Kidney tubule cell (primary cell): ENCODE results near the gene F10.

ENCODE experiments used
- DNase-seq: peaks from one replicate; pipeline ENCODE4 v3.0.0-alpha.2; 2018; ENCODE audit warnings: low spot score

The F10 gene

DNA sequence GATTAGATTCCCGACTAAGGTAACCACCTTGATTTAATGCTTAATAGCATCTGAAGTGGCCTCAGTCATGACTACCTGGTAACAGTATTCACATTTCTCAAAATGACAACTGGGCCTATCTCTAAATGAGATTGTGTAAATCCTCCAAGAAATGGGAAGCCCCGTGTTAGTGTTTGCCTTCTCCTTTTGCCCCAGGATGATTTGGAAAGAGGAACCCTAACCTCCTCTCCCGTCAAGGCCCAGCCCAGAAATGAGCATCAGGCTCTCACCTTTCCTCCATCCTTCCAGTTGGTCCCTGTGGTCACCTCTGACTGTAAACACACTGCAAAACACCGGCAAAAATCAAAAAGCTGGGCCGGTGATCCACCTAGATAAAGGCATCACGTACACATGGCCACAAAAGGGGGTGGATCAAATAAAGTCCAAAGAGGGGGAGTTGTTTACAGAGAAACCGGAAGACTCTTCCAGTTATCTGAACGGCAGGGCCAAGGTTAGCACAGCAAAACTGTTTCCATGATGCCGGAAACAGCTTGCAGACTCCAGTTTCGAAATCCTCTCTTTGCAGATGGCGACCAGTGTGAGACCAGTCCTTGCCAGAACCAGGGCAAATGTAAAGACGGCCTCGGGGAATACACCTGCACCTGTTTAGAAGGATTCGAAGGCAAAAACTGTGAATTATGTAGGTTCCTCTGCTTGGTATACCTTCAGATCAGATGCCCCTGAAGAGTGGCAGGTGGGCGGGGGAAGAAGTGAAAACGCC lies 16.4 kb downstream of the F10 start:
- no peak for DNase-seq

DNA sequence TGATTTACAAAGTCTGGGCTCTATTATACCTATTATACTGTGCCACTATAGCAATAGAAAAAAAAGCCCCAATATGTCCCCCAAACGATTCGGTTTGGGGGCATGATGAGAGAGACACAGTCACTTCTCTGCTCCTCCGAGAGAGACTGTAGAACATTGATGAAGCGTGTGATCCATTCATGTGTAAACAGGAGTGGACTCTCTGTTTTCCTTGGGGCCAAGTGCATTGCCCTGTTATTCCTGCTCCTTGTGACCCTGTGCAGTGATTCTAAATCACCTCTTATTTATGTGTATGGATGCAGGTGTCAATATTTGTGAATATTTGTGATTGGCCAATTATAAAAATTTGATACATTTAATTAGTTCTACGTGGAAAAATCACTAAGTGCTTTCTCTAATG lies 17.0 kb downstream of the F10 start:
- no peak for DNase-seq

DNA sequence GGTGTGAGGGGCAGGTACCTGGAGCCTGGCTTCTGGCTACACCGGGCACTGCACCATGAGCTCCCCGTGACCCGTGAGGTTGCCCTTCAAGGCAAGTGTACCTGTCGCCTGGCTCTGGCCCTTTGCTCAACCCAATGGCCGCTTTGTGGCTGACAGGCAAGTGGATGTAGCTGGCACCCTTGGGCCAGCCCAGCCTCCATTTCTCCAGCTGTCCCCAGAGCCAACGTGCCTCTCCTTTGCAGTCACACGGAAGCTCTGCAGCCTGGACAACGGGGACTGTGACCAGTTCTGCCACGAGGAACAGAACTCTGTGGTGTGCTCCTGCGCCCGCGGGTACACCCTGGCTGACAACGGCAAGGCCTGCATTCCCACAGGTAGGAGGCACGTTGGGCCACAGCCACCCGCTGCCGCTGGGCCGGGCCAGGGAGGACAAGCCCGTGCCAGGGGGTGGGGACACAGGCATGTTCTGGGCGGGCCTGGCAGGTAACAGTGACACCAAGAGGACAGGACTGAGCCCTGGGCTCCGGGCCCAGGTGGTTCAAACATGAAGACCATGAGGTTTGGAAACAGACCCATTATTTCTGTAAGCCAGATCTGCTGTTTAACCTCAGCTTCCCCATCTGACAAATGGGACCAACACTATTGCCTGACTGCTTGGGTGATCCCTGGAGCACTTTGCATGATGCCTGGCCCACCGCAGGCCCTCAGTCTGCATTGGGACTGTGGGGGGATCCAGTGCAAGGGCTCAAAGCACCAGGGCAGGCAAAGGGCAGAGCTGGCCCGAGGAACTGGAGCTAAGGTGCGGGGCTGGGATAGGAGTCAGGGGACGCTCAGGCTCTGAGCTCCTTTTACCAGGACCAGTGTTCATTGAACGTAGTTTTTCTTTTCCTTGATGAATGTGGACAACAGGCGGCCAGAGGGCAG lies 18.3 kb downstream of the F10 start:
- DNase-seq, result no peak

DNA sequence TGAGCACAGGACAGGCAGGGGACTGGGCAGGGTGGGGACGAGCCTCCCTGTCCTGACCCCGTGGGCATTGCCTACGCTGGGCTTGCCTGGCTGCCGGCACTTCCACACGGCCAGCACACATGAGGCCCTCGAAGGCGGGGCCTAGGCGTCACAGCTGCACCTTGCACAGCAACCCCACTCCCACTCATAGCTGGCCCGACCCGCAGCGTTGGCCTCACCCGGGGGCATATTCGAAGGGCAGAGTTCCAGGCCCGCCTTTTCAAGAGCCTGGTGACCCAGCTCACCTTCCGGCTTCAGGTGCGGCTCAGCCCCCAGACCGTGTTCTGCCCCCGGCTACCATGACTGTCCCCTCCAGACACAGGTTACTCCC lies 19.0 kb downstream of the F10 start:
- DNase-seq, result no peak

DNA sequence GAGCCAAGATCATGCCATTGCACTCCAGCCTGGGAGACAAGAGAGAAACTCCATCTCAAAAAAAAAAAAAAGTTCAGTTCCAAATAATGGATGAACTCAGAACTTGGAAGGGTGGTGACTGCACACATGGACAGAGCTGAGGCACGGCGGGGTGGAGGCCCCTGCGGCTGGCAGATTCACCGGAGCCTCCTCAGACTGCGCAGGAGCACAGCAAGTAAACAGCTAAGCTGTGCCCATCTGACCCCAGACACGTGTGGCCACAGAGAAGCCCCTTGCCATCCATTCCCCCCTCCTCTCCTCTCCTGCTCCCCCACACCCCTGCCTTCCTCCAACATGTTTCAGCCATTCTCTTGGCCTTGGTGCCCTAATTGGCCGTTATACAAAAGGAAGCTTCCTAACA lies 20.3 kb downstream of the F10 start:
- DNase-seq, result no peak

DNA sequence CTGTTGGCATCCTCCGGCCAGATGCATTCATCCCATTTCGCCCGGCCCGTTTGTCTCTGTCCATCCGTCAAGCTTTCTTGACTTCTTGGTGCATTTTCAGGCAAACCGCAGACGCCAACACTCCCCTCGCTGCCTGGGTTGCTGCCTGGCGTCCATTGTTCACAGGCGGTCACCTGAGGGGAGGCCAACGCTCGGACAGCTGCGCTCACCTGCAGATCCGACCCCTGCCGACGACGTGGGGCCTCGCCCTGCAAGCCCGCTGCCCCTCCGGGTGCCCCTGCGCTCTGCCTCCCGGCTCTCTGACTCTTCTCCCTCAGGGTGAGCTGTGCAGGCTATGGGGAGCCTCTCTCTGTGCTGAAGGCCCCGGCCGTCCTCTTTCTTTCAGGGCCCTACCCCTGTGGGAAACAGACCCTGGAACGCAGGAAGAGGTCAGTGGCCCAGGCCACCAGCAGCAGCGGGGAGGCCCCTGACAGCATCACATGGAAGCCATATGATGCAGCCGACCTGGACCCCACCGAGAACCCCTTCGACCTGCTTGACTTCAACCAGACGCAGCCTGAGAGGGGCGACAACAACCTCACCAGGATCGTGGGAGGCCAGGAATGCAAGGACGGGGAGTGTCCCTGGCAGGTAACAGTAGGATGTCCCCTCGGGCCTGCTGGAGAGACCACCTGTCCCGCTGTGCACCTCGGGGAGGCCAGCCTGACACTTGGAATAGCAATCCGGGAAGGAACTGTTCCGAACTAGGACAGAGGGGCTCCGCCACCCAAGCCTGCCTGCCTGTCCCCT lies 21.1 kb downstream of the F10 start:
- no peak for DNase-seq

DNA sequence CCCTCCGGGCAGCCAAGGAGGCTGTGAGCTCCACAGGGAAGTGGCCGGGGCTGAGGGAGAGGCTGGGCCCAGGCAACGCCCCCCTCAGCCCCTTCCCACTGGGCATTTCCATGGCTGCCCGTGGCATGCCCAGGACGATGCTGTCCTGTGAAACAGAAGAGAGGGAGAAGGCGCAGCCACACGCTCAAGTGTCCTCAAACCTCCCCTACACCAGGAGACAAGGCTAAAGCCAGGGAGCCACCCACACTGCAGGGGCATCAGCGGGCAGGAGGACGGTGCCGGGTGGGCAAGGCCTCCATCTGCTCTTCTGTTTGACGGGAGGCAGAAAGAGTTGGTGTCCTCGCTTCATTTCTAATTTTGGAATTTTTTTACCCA lies 21.6 kb downstream of the F10 start:
- no peak for DNase-seq

DNA sequence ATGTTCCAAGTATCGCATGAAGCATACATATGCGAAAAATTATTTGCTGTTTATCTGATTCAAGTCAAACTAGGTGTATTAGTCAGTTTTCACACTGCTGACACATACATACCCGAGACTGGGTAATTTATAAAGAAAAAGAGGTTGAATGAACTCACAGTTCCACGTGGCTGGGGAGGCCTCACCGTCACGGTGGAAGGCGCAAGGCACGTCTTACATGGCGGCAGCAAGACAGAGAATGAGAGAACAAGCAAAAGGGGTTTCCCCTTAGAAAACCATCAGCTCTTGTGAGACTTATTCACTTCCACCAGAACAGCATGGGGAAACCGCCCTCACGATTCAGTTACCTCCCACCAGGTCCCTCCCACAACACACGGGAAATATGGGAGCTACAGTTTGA lies 22.9 kb downstream of the F10 start:
- no peak for DNase-seq

DNA sequence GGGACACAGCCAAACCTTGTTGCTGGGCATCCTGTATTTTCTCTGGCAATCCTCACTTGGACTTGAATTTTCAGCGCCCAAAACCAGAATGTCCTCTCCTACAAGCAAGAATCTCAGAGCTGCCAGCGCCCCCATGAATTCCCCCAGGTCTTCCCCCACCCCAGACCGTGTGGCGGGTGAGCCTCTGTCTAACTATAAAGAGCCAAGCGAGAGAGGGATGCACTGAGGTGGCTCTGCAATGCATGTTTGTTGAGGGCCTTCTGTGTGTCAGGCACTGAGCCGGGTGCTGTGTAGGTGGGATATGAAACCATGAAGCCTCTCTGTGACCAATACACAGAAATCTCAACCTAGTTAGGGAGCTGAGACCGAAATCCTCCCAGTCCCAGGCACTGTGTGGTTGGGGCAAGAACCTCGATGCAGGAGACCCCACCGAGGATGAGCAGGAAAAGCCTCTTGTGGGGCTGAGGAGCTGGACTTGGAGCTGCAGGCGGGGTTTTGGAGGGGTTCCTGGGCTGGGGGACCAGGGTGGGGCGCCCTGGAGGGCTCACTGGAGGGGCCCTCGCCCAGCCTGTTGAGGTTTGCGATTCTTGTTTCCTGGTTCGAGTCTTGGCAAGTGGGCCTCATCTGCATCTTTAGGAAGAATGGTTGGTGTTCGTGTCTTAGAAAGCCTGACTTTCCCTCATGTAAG lies 23.5 kb downstream of the F10 start:
- DNase-seq, result no peak

DNA sequence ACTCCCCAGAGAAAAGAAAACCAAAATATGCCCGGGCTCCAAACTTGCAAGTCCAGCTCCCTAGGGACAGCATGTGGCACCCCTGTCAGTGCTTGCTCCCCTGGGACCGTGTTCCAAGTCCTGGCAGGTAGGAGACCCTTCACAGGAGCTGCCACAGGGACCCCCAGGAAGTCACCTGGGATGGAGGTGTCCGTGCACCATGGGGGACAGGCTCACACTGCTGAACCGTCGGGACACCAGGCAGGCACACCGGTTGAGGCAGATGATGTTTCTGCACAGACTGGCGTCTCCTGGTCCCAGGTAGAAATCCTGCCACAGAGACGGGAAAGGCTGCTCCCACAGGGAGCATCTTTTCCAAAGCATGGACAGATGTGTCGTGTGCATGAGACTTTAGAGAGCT lies 24.2 kb downstream of the F10 start:
- no peak for DNase-seq

DNA sequence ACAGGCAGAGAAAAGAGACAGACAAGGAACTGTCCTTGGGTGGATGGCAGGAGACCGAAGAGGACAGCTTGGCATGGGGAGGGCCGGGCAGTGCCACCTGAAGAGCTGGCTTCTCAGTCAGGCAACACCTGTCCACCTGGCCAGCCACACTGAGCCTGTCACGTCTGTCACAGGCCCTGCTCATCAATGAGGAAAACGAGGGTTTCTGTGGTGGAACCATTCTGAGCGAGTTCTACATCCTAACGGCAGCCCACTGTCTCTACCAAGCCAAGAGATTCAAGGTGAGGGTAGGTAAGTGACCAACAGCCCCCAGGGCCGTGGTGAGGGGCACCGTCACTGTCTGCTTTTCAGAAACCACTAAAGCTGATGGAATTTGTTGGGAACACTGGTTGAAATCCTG lies 24.6 kb downstream of the F10 start:
- no peak for DNase-seq

DNA sequence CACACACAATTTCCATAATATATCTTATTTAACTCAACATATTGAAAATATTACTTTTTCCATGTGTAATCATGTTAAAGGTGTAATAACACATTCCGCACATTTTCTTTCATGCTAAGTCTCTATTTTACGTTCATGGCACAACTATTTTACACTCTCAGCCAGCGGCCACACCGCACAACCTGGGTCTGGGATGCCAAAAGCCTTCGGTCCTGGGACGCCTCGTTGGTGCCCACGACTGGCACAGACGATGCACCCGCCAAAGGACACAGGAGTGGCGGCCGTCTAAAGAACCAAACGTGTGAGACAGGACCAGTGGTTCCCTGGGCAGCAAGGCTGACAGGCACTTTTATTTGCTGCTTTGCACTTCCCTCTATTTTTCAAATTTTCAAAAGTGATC lies 25.8 kb downstream of the F10 start:
- DNase-seq, result no peak

DNA sequence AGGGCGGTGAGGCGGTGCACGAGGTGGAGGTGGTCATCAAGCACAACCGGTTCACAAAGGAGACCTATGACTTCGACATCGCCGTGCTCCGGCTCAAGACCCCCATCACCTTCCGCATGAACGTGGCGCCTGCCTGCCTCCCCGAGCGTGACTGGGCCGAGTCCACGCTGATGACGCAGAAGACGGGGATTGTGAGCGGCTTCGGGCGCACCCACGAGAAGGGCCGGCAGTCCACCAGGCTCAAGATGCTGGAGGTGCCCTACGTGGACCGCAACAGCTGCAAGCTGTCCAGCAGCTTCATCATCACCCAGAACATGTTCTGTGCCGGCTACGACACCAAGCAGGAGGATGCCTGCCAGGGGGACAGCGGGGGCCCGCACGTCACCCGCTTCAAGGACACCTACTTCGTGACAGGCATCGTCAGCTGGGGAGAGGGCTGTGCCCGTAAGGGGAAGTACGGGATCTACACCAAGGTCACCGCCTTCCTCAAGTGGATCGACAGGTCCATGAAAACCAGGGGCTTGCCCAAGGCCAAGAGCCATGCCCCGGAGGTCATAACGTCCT lies 26.4 kb downstream of the F10 start:
- no peak for DNase-seq

DNA sequence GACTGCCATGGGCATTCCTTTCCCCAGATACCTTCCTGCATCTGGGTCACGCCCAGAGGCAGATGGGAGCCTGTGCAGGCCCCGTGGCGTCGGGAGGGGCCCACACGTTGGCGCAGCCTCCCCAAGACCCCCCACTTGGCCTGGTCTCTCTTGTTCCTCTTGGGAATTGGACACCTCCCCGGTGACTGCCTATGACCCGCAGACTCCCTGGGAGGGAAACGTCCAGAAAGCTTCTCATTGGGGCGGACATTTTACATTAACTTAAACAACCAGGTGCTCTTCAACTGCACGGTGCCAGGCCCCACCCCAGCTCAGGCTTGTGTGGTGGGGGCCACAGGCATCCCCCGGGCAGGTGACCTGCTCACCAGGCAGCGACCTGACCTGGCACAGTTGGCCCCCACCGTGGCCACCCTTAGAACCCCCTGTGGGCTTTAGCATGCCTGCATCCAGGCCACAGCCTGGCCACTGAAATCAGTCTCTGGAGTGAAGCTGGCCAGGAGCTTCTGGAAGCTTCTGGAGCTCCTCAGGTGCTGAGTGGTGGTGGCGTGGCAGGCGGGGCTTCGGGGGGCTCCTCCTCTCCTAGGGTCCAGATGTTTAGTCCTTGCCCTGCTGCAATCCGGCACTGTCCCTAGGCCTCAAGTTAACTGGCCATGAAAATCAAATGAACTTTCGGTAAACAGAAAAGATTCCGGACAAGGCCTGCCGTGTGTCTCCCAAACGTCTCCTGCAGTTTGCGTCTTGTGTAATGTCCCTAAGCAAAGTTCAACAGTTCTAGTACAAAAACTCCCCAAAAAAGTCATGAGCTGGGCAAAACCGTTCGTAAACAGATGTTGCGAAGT lies 27.3 kb downstream of the F10 start:
- DNase-seq, result no peak

DNA sequence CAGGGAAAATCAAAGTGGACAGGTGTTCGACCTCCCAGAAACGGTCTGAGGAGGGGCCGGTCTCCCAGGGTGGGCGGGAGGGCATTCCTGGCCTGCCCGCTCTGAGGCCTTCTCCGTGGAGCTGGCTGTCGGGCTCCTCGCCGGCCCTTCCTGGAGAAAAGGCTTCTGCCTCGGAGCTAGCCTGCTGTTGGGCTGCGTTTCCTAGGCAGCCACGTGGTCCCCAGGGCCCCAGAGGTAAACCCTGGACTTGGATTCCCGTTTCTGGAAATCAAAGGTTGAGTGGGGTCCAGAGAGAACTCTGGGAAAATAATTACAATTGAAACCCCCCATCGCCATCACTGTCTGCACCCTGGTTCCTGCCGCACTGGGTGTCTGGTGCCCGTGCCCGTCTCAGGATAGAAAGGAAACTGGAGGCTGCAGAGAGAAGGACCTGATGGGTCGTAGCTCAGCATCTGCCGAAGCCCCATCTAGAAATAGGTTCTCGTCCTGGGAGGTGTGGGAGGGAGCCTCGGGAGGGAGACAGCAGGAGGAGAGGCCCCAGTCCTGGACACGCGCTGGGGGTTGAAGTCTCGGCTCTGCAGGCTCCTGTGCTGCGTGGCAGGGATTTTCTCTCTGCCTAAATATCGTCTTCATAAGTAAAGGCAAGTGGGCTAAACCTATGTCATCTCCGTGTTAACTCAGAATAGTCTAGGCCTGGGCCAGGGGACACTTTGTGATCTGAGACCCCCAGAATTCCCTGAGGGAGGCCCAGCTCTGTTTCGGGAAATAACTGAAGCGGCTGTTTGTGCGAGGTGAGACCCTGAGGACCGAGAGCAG lies 28.2 kb downstream of the F10 start:
- DNase-seq, result no peak

DNA sequence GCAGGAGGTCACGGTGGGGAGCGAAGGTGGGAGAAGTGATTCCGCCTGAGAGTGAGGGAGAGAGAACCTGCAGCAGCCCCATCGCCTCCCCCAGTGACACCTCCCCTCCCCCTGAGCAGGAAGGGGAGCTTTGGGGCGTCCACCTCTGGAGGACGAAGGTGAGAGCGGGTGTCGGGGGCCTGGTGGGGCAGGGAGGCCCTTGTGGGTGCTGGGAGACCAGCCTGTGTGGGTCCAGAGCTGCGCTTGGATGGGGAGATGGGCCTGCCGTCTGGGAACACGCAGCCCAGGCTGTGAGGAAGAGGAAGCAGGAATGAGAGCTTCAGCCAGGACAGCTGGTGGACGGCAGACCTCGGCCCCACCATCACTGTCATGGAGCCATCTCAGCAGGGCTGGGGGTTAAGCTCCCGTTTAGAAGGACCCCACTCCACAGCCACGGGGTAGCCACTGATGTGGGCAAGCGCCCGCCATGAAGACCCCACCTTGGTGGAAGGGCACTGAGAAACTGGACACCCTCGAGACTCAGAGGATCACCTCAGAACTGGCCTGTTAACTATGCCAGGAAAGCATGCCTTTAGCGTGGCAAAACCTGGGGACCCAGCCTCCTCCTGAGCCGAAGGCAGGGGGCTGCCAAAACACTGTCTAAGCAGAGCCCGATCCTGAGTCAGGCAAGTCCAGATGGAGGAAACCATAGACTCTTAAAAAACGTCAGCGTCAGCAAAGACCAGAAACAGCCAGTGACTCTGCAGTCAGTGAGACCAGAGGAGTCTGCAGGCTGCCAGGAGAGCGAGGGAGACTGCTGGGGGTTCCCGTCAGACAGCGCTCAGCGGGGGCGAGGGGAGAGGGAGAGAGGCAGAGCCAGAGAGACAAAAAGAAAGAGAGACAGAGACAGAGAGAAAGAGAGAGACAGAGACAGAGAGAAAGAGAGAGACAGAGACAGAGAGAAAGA lies 29.4 kb downstream of the F10 start:
- DNase-seq, result peak; percentile 30

DNA sequence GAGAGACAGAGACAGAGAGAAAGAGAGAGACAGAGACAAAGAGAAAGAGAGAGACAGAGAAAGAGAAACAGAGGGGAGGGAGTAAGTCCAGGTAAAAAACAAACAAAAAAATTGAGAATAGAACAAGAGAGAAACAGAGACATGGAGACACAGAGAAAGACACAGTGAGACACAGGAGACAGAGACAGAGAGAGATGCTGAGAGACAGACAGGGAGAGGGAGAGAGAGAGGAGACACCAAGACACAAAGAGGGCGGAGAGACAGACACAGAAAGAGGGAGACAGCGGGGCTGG lies 30.0 kb downstream of the F10 start:
- DNase-seq, result no peak

DNA sequence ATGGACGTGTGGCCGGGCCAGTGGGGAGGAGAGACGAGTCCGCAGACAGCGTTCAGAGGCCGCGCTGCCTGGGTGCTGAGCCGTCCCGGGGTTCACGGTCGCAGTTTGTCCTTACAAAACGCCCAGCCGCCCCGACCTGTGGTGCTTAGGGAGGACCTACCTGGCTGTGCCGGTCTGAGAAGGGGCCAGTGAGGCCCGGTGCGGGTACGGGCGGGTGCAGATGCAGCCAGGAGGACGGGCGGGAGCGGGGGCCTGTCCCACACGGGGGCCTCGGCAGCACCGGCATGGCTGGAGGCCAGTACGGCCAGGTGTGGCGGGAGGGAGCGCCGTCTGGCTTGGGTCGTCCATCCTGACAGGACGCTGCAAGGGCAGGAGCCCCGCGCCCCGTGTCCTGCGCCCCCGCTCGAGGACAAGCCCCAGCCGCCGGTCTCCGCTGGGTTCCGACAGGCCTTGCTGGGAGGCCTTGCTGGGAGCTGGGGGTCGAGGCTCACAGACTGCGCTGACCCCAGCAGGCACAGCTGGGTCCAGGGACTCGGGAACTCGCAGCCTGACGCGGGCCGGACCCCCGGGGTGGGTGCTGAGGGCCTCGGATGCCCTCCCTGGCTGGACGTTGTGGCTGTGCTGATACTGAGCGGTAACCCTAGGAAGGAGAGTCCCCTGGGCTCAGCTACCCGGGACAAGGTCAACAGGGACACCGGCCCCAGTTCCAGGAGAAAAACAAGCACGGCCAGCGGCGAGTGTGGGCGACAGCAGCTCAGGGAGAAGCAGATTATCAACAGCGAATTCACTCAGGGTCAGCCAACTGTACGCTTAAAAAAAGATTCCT lies 30.6 kb downstream of the F10 start:
- DNase-seq, result peak; percentile 25
